ENCODE measurements around the gene ATP6V0A1. TPM values are rescaled to one million over a fixed set of nuclear protein-coding genes. Genes with fewer than 3 reads are reported as not detected.

The ATP6V0A1 gene
- total RNA-seq, 5 donors from 2014 or later (not counting 1 experiment from before 2014, with no cell fraction given): 11.1 to 18.0 (median 14.9) TPM

- WGBS (ENCODE audit: insufficient coverage): 80% methylated on average over 1 of the region's 1 CpG
- Histone ChIP-seq H3K27ac (ENCODE audit: low read length) (no peak overlapping the region), H3K4me3 (ENCODE audit: control insufficient read depth in 1 of 2, extremely low read depth in 1 of 2, low read length in 1 of 2) (no peak overlapping the region), H3K4me1 (ENCODE audit: control insufficient read depth in 1 of 2, extremely low read depth in 1 of 2, insufficient read depth in 2 of 2, low read length in 2 of 2) (peaks cover 18 to 67% of the 10 kb centered on the region in 2 experiments), H3K9me3 (no peaks in the 10 kb centered on the region), H3K36me3 (ENCODE audit: control insufficient read depth in 2 of 2, extremely low read depth in 1 of 2, insufficient read depth in 1 of 2, low read length in 1 of 2) (peaks cover 7 to 34% of the 10 kb centered on the region in 2 donors), H3K27me3 (replicated peaks in 1 of 2; ENCODE audit: control insufficient read depth in 2 of 2, extremely low read depth in 1 of 2, insufficient read depth in 2 of 2, low read length in 1 of 2) (no peaks in the 10 kb centered on the region)
- Mint-ChIP-seq H3K9me3 (no peaks in the 10 kb centered on the region), H3K36me3 (peaks cover 7% of the 10 kb centered on the region), H3K4me1 (peaks cover 22 to 51% (median 49%) of the 10 kb centered on the region in 3 donors), H3K27ac (peak overlapping the region; percentile 59 to 71), H3K27me3 (no peaks in the 10 kb centered on the region), H3K4me3 (peak overlapping the region; percentile 68 to 88 (median 87))
- no peak for ATAC-seq (replicated peaks in 1 of 4)
- CTCF ChIA-PET: no interaction called here
- DNase-seq: no peak
- POLR2A ChIA-PET: no interaction called here
Observed at GRCh38 chr17:42563543-42563942, 104.9 kb downstream of the ATP6V0A1 start.

GRCh38 chr17:42563950-42564349 is 105.3 kb downstream of the ATP6V0A1 start:
- Histone ChIP-seq H3K4me3 (ENCODE audit: control insufficient read depth in 1 of 2, extremely low read depth in 1 of 2, low read length in 1 of 2) (no peak overlapping the region), H3K27ac (ENCODE audit: low read length) (no peak overlapping the region), H3K27me3 (replicated peaks in 1 of 2; ENCODE audit: control insufficient read depth in 2 of 2, extremely low read depth in 1 of 2, insufficient read depth in 2 of 2, low read length in 1 of 2) (no peaks in the 10 kb centered on the region), H3K36me3 (ENCODE audit: control insufficient read depth in 2 of 2, extremely low read depth in 1 of 2, insufficient read depth in 1 of 2, low read length in 1 of 2) (peaks cover 8 to 38% of the 10 kb centered on the region in 2 donors), H3K9me3 (no peaks in the 10 kb centered on the region), H3K4me1 (ENCODE audit: control insufficient read depth in 1 of 2, extremely low read depth in 1 of 2, insufficient read depth in 2 of 2, low read length in 2 of 2) (peaks cover 18 to 70% of the 10 kb centered on the region in 2 experiments)
- POLR2A ChIA-PET: interaction anchor here in 1 of 2 donors (0.5 kb wide), 1 partner anchor 205 kb away, joined by 4 read pairs; no protein-coding TSS in a partner anchor
- H3K36me3 Mint-ChIP-seq: peaks cover 9% of the 10 kb centered on the region
- 87% methylated on average over 7 of the region's 9 CpGs for WGBS (ENCODE audit: insufficient coverage)
- CTCF ChIA-PET: no interaction called here
- H3K4me3 Mint-ChIP-seq: peak overlapping the region; percentile 68 to 88 (median 87)
- ATAC-seq (replicated peaks in 1 of 4) (no peak), DNase-seq (no peak)
- no peaks in the 10 kb centered on the region for H3K27me3 Mint-ChIP-seq
- no peaks in the 10 kb centered on the region for H3K9me3 Mint-ChIP-seq
- peaks cover 22 to 55% (median 51%) of the 10 kb centered on the region in 3 donors for H3K4me1 Mint-ChIP-seq
- H3K27ac Mint-ChIP-seq: peak overlapping the region; percentile 59 to 71

GRCh38 chr17:42564815-42565522 is 106.3 kb downstream of the ATP6V0A1 start:
- H3K9me3 Mint-ChIP-seq: no peaks in the 10 kb centered on the region
- DNase-seq: no peak
- Histone ChIP-seq H3K4me3 (ENCODE audit: control insufficient read depth in 1 of 2, extremely low read depth in 1 of 2, low read length in 1 of 2) (no peak overlapping the region), H3K27me3 (replicated peaks in 1 of 2; ENCODE audit: control insufficient read depth in 2 of 2, extremely low read depth in 1 of 2, insufficient read depth in 2 of 2, low read length in 1 of 2) (no peaks in the 10 kb centered on the region), H3K4me1 (ENCODE audit: control insufficient read depth in 1 of 2, extremely low read depth in 1 of 2, insufficient read depth in 2 of 2, low read length in 2 of 2) (peaks cover 18 to 74% of the 10 kb centered on the region in 2 experiments), H3K9me3 (no peaks in the 10 kb centered on the region), H3K27ac (ENCODE audit: low read length) (no peak overlapping the region), H3K36me3 (ENCODE audit: control insufficient read depth in 2 of 2, extremely low read depth in 1 of 2, insufficient read depth in 1 of 2, low read length in 1 of 2) (peaks cover 12 to 48% of the 10 kb centered on the region in 2 donors)
- ChIA-PET CTCF (interaction anchor here in 1 of 2 donors (0.8 kb wide), 1 partner anchor 13 kb away, joined by 4 read pairs; the partner anchor contains the start of gene PSMC3IP), POLR2A (interaction anchor here in 1 of 2 donors (0.6 kb wide), 1 partner anchor 36 kb away, joined by 8 read pairs; no protein-coding TSS in a partner anchor)
- H3K27ac Mint-ChIP-seq: no peak overlapping the region
- 95% methylated on average over 7 of the region's 15 CpGs for WGBS (ENCODE audit: insufficient coverage)
- H3K4me3 Mint-ChIP-seq: peak overlapping the region in 1 of 3 donors; percentile 87
- no peak for ATAC-seq (replicated peaks in 1 of 4)
- no peaks in the 10 kb centered on the region for H3K27me3 Mint-ChIP-seq
- peaks cover 12% of the 10 kb centered on the region for H3K36me3 Mint-ChIP-seq
- peaks cover 22 to 61% (median 58%) of the 10 kb centered on the region in 3 donors for H3K4me1 Mint-ChIP-seq

- Histone ChIP-seq H3K4me1 (ENCODE audit: control insufficient read depth in 1 of 2, extremely low read depth in 1 of 2, insufficient read depth in 2 of 2, low read length in 2 of 2) (peaks cover 18 to 74% of the 10 kb centered on the region in 2 experiments), H3K4me3 (ENCODE audit: control insufficient read depth in 1 of 2, extremely low read depth in 1 of 2, low read length in 1 of 2) (no peak overlapping the region), H3K36me3 (ENCODE audit: control insufficient read depth in 2 of 2, extremely low read depth in 1 of 2, insufficient read depth in 1 of 2, low read length in 1 of 2) (peaks cover 15 to 53% of the 10 kb centered on the region in 2 donors), H3K9me3 (no peaks in the 10 kb centered on the region), H3K27ac (ENCODE audit: low read length) (peak overlapping the region; percentile 86), H3K27me3 (replicated peaks in 1 of 2; ENCODE audit: control insufficient read depth in 2 of 2, extremely low read depth in 1 of 2, insufficient read depth in 2 of 2, low read length in 1 of 2) (no peaks in the 10 kb centered on the region)
- POLR2A ChIA-PET: interaction anchor here in 1 of 2 donors (0.5 kb wide), 1 partner anchor 39 kb away, joined by 4 read pairs; no protein-coding TSS in a partner anchor
- peaks cover 22 to 59% (median 55%) of the 10 kb centered on the region in 3 donors for H3K4me1 Mint-ChIP-seq
- H3K9me3 Mint-ChIP-seq: no peaks in the 10 kb centered on the region
- DNase-seq (no peak), ATAC-seq (replicated peaks in 1 of 4) (no peak)
- peak overlapping the region in 1 of 2 donors; percentile 94 for H3K27ac Mint-ChIP-seq
- H3K36me3 Mint-ChIP-seq: peaks cover 15% of the 10 kb centered on the region
- H3K27me3 Mint-ChIP-seq: no peaks in the 10 kb centered on the region
- H3K4me3 Mint-ChIP-seq: peak overlapping the region in 1 of 3 donors; percentile 81
- 92% methylated on average over 8 of the region's 16 CpGs for WGBS (ENCODE audit: insufficient coverage)
- CTCF ChIA-PET: interaction anchor here in 1 of 2 donors (0.7 kb wide), 1 partner anchor 11 kb away, joined by 3 read pairs; the partner anchor contains the start of gene PSMC3IP
Observed at GRCh38 chr17:42565523-42566214, 107.0 kb downstream of the ATP6V0A1 start.

GRCh38 chr17:42566215-42566882 is 107.7 kb downstream of the ATP6V0A1 start:
- H3K9me3 Mint-ChIP-seq: no peaks in the 10 kb centered on the region
- peak overlapping the region; percentile 81 to 91 (median 90) for H3K4me3 Mint-ChIP-seq
- H3K4me3 ChIP-seq (ENCODE audit: control insufficient read depth in 1 of 2, extremely low read depth in 1 of 2, low read length in 1 of 2): peak overlapping the region; percentile 45 to 94
- H3K36me3 ChIP-seq (ENCODE audit: control insufficient read depth in 2 of 2, extremely low read depth in 1 of 2, insufficient read depth in 1 of 2, low read length in 1 of 2): peaks cover 15 to 59% of the 10 kb centered on the region in 2 donors
- 47% methylated on average over 27 of the region's 28 CpGs for WGBS (ENCODE audit: insufficient coverage)
- no peaks in the 10 kb centered on the region for H3K27me3 ChIP-seq (replicated peaks in 1 of 2; ENCODE audit: control insufficient read depth in 2 of 2, extremely low read depth in 1 of 2, insufficient read depth in 2 of 2, low read length in 1 of 2)
- no peaks in the 10 kb centered on the region for H3K27me3 Mint-ChIP-seq
- peak overlapping the region; percentile 86 for H3K27ac ChIP-seq (ENCODE audit: low read length)
- no peaks in the 10 kb centered on the region for H3K9me3 ChIP-seq
- peaks cover 22% of the 10 kb centered on the region for H3K36me3 Mint-ChIP-seq
- DNase-seq (no peak), ATAC-seq (replicated peaks in 1 of 4) (no peak)
- H3K4me1 Mint-ChIP-seq: peaks cover 22 to 60% (median 55%) of the 10 kb centered on the region in 3 donors
- ChIA-PET POLR2A (interaction anchor here in 1 of 2 donors (0.5 kb wide), 2 partner anchors 38 to 201 kb away, joined by 3 to 4 read pairs; no protein-coding TSS in a partner anchor), CTCF (interaction anchor here in 1 of 2 donors (0.7 to 1.7 kb wide), 2 partner anchors 11 to 12 kb away, joined by 3 to 16 read pairs; partner anchors contain the start of gene PSMC3IP)
- H3K4me1 ChIP-seq (ENCODE audit: control insufficient read depth in 1 of 2, extremely low read depth in 1 of 2, insufficient read depth in 2 of 2, low read length in 2 of 2): peaks cover 18 to 71% of the 10 kb centered on the region in 2 experiments
- H3K27ac Mint-ChIP-seq: peak overlapping the region; percentile 92 to 94

Measured in T-cell (primary cell).